Measurements from ENCODE around the gene POLR3H.

The POLR3H gene

GRCh38 chr22:41524251-41524661 lies 20.0 kb downstream of the POLR3H start:
- H3K9me3 ChIP-seq (replicated peaks; ENCODE audit: low read length) = no peaks in the 10 kb centered on the region
- peaks cover 18% of the 10 kb centered on the region for H3K4me1 ChIP-seq (ENCODE audit: control insufficient read depth, insufficient read depth, low read length)
- no peak overlapping the region for H3K4me3 ChIP-seq (ENCODE audit: low read length)
- H3K4me2 ChIP-seq (ENCODE audit: low read length) = no peak overlapping the region
- peak overlapping the region; percentile 40 for H3K9ac ChIP-seq (ENCODE audit: low read depth, low read length)
- no peaks in the 10 kb centered on the region for H3K27me3 ChIP-seq (ENCODE audit: control insufficient read depth, insufficient read depth, low read length)
- H3K36me3 ChIP-seq (ENCODE audit: insufficient read depth, low read length) = peaks cover 57% of the 10 kb centered on the region

GRCh38 chr22:41523464-41524221 lies 20.6 kb downstream of the POLR3H start:
- Histone ChIP-seq H3K4me1 (ENCODE audit: control insufficient read depth, insufficient read depth, low read length) (peaks cover 18% of the 10 kb centered on the region), H3K4me2 (ENCODE audit: low read length) (no peak overlapping the region), H3K9ac (ENCODE audit: low read depth, low read length) (peak overlapping the region; percentile 40), H3K4me3 (ENCODE audit: low read length) (no peak overlapping the region), H3K27me3 (ENCODE audit: control insufficient read depth, insufficient read depth, low read length) (no peaks in the 10 kb centered on the region), H3K36me3 (ENCODE audit: insufficient read depth, low read length) (peaks cover 58% of the 10 kb centered on the region), H3K9me3 (replicated peaks; ENCODE audit: low read length) (no peaks in the 10 kb centered on the region)

GRCh38 chr22:41522813-41523212 lies 21.5 kb downstream of the POLR3H start:
- H3K4me3 ChIP-seq (ENCODE audit: low read length) = no peak overlapping the region

GRCh38 chr22:41521126-41521525 lies 23.1 kb downstream of the POLR3H start:
- H3K27me3 ChIP-seq (ENCODE audit: control insufficient read depth, insufficient read depth, low read length) = no peaks in the 10 kb centered on the region
- H3K9me3 ChIP-seq (replicated peaks; ENCODE audit: low read length) = no peaks in the 10 kb centered on the region
- peaks cover 22% of the 10 kb centered on the region for H3K4me1 ChIP-seq (ENCODE audit: control insufficient read depth, insufficient read depth, low read length)
- H3K9ac ChIP-seq (ENCODE audit: low read depth, low read length) = no peak overlapping the region
- H3K4me3 ChIP-seq (ENCODE audit: low read length) = no peak overlapping the region
- no peak overlapping the region for H3K4me2 ChIP-seq (ENCODE audit: low read length)
- peaks cover 50% of the 10 kb centered on the region for H3K36me3 ChIP-seq (ENCODE audit: insufficient read depth, low read length)

More at GRCh38 chr22:41522813-41523212, 21.5 kb downstream of the POLR3H start:
- Histone ChIP-seq H3K4me1 (ENCODE audit: control insufficient read depth, insufficient read depth, low read length) (peaks cover 18% of the 10 kb centered on the region), H3K9ac (ENCODE audit: low read depth, low read length) (no peak overlapping the region), H3K36me3 (ENCODE audit: insufficient read depth, low read length) (peaks cover 57% of the 10 kb centered on the region), H3K9me3 (replicated peaks; ENCODE audit: low read length) (no peaks in the 10 kb centered on the region), H3K27me3 (ENCODE audit: control insufficient read depth, insufficient read depth, low read length) (no peaks in the 10 kb centered on the region), H3K4me2 (ENCODE audit: low read length) (no peak overlapping the region)

GRCh38 chr22:41518048-41518347 lies 26.3 kb downstream of the POLR3H start:
- H3K9me3 ChIP-seq (replicated peaks; ENCODE audit: low read length) = no peaks in the 10 kb centered on the region
- no peak overlapping the region for H3K4me3 ChIP-seq (ENCODE audit: low read length)
- peaks cover 8% of the 10 kb centered on the region for H3K4me1 ChIP-seq (ENCODE audit: control insufficient read depth, insufficient read depth, low read length)
- peaks cover 45% of the 10 kb centered on the region for H3K36me3 ChIP-seq (ENCODE audit: insufficient read depth, low read length)
- no peaks in the 10 kb centered on the region for H3K27me3 ChIP-seq (ENCODE audit: control insufficient read depth, insufficient read depth, low read length)
- no peak overlapping the region for H3K4me2 ChIP-seq (ENCODE audit: low read length)
- no peak overlapping the region for H3K9ac ChIP-seq (ENCODE audit: low read depth, low read length)

- H3K4me1 ChIP-seq (ENCODE audit: control insufficient read depth, insufficient read depth, low read length) = peaks cover 14% of the 10 kb centered on the region
- no peaks in the 10 kb centered on the region for H3K9me3 ChIP-seq (replicated peaks; ENCODE audit: low read length)
- H3K36me3 ChIP-seq (ENCODE audit: insufficient read depth, low read length) = peaks cover 47% of the 10 kb centered on the region
- H3K4me2 ChIP-seq (ENCODE audit: low read length) = no peak overlapping the region
- no peak overlapping the region for H3K9ac ChIP-seq (ENCODE audit: low read depth, low read length)
- no peaks in the 10 kb centered on the region for H3K27me3 ChIP-seq (ENCODE audit: control insufficient read depth, insufficient read depth, low read length)
- H3K4me3 ChIP-seq (ENCODE audit: low read length) = no peak overlapping the region
These were observed 26.9 kb downstream of the POLR3H start for GRCh38 chr22:41517172-41518047.

- no peaks in the 10 kb centered on the region for H3K27me3 ChIP-seq (ENCODE audit: control insufficient read depth, insufficient read depth, low read length)
- H3K36me3 ChIP-seq (ENCODE audit: insufficient read depth, low read length) = peaks cover 51% of the 10 kb centered on the region
- H3K4me1 ChIP-seq (ENCODE audit: control insufficient read depth, insufficient read depth, low read length) = peaks cover 17% of the 10 kb centered on the region
- no peak overlapping the region for H3K9ac ChIP-seq (ENCODE audit: low read depth, low read length)
- no peak overlapping the region for H3K4me3 ChIP-seq (ENCODE audit: low read length)
- no peak overlapping the region for H3K4me2 ChIP-seq (ENCODE audit: low read length)
- no peaks in the 10 kb centered on the region for H3K9me3 ChIP-seq (replicated peaks; ENCODE audit: low read length)
These were observed 27.8 kb downstream of the POLR3H start for GRCh38 chr22:41516462-41516861.

GRCh38 chr22:41513391-41513790 lies 30.9 kb downstream of the POLR3H start:
- Histone ChIP-seq H3K9me3 (replicated peaks; ENCODE audit: low read length) (no peaks in the 10 kb centered on the region), H3K4me1 (ENCODE audit: control insufficient read depth, insufficient read depth, low read length) (peaks cover 17% of the 10 kb centered on the region), H3K4me3 (ENCODE audit: low read length) (no peak overlapping the region), H3K36me3 (ENCODE audit: insufficient read depth, low read length) (peaks cover 49% of the 10 kb centered on the region), H3K4me2 (ENCODE audit: low read length) (peak overlapping the region; percentile 40), H3K9ac (ENCODE audit: low read depth, low read length) (no peak overlapping the region), H3K27me3 (ENCODE audit: control insufficient read depth, insufficient read depth, low read length) (no peaks in the 10 kb centered on the region)

GRCh38 chr22:41512421-41513194 lies 31.7 kb downstream of the POLR3H start:
- peak overlapping the region; percentile 4 for H3K4me3 ChIP-seq (ENCODE audit: low read length)
- H3K9ac ChIP-seq (ENCODE audit: low read depth, low read length) = no peak overlapping the region
- peak overlapping the region; percentile 40 for H3K4me2 ChIP-seq (ENCODE audit: low read length)
- no peaks in the 10 kb centered on the region for H3K9me3 ChIP-seq (replicated peaks; ENCODE audit: low read length)
- H3K27me3 ChIP-seq (ENCODE audit: control insufficient read depth, insufficient read depth, low read length) = no peaks in the 10 kb centered on the region
- peaks cover 51% of the 10 kb centered on the region for H3K36me3 ChIP-seq (ENCODE audit: insufficient read depth, low read length)
- peaks cover 17% of the 10 kb centered on the region for H3K4me1 ChIP-seq (ENCODE audit: control insufficient read depth, insufficient read depth, low read length)

GRCh38 chr22:41511521-41511968 lies 32.7 kb downstream of the POLR3H start:
- Histone ChIP-seq H3K36me3 (ENCODE audit: insufficient read depth, low read length) (peaks cover 46% of the 10 kb centered on the region), H3K9me3 (replicated peaks; ENCODE audit: low read length) (no peaks in the 10 kb centered on the region)

GRCh38 chr22:41508770-41509170 lies 35.5 kb downstream of the POLR3H start:
- peaks cover 21% of the 10 kb centered on the region for H3K4me1 ChIP-seq (ENCODE audit: control insufficient read depth, insufficient read depth, low read length)
- no peak overlapping the region for H3K4me3 ChIP-seq (ENCODE audit: low read length)
- H3K4me2 ChIP-seq (ENCODE audit: low read length) = no peak overlapping the region
- H3K36me3 ChIP-seq (ENCODE audit: insufficient read depth, low read length) = peaks cover 25% of the 10 kb centered on the region
- H3K27me3 ChIP-seq (ENCODE audit: control insufficient read depth, insufficient read depth, low read length) = no peaks in the 10 kb centered on the region
- H3K9ac ChIP-seq (ENCODE audit: low read depth, low read length) = no peak overlapping the region
- H3K9me3 ChIP-seq (replicated peaks; ENCODE audit: low read length) = no peaks in the 10 kb centered on the region

More at GRCh38 chr22:41511521-41511968, 32.7 kb downstream of the POLR3H start:
- H3K4me1 ChIP-seq (ENCODE audit: control insufficient read depth, insufficient read depth, low read length) = peaks cover 13% of the 10 kb centered on the region
- H3K4me3 ChIP-seq (ENCODE audit: low read length) = no peak overlapping the region
- H3K9ac ChIP-seq (ENCODE audit: low read depth, low read length) = no peak overlapping the region
- no peak overlapping the region for H3K4me2 ChIP-seq (ENCODE audit: low read length)
- H3K27me3 ChIP-seq (ENCODE audit: control insufficient read depth, insufficient read depth, low read length) = no peaks in the 10 kb centered on the region
